Loucy (cell line): ENCODE data around the gene ETV5.
"Not testable (repeated sequence)": the region's sequence is repeated elsewhere in the genome, so short reads cannot be mapped to it uniquely, and the experiment has no call there.

Experiments
- H2AFZ ChIP-seq: fragments of 200-600 bp; sonication (generic); 2 replicates; pipeline ENCODE4 v1.6.0; 2016; ENCODE audit warnings: antibody characterized with exemption, mild to moderate bottlenecking, low read length, moderate library complexity
- H3F3A ChIP-seq: fragments of 200-600 bp; 2 replicates; pipeline ENCODE4 v1.6.0; 2016; ENCODE audit warnings: antibody characterized with exemption, low read depth, mild to moderate bottlenecking
- H3K27me3 ChIP-seq: fragments of 200-600 bp; sonication (generic); 2 replicates; pipeline ENCODE4 v1.6.1; 2014; ENCODE audit warnings: low read length, mild to moderate bottlenecking; ENCODE audit not compliant: insufficient read depth, poor library complexity, severe bottlenecking
- H3K36me3 ChIP-seq: fragments of 200-600 bp; sonication (generic); 2 replicates; pipeline ENCODE4 v1.6.1; 2016; ENCODE audit warnings: low read length; ENCODE audit not compliant: insufficient read depth
- H3K4me1 ChIP-seq: fragments of 200-600 bp; sonication (generic); 2 replicates; pipeline ENCODE4 v1.5.1; 2014; ENCODE audit warnings: low read length, mild to moderate bottlenecking; ENCODE audit not compliant: insufficient read depth, poor library complexity, severe bottlenecking
- H3K4me2 ChIP-seq: fragments of 200-600 bp; sonication (generic); 2 replicates; pipeline ENCODE4 v1.6.0; 2014; ENCODE audit warnings: antibody characterized with exemption, low read length, low read depth, mild to moderate bottlenecking; ENCODE audit not compliant: poor library complexity, severe bottlenecking
- H3K4me3 ChIP-seq: fragments of 200-600 bp; sonication (generic); 2 replicates; pipeline ENCODE4 v1.5.1; 2014; ENCODE audit warnings: low read length, mild to moderate bottlenecking, mixed read lengths; ENCODE audit not compliant: poor library complexity, severe bottlenecking
- H3K79me2 ChIP-seq: fragments of 200-600 bp; sonication (generic); 2 replicates; pipeline ENCODE4 v1.6.1; 2014; ENCODE audit warnings: low read length; ENCODE audit not compliant: insufficient read depth
- H3K9ac ChIP-seq: fragments of 200-600 bp; sonication (generic); 2 replicates; pipeline ENCODE4 v1.6.0; 2014; ENCODE audit warnings: mild to moderate bottlenecking, low read depth, low read length, moderate library complexity; ENCODE audit not compliant: poor library complexity, severe bottlenecking
- H3K9me2 ChIP-seq: fragments of 200-600 bp; sonication (generic); replicated peaks from 2 replicates; pipeline ENCODE4 v1.6.1; 2016; ENCODE audit warnings: low read depth, low read length, mixed read lengths
- H3K9me3 ChIP-seq: fragments of 200-600 bp; sonication (generic); 2 replicates; pipeline ENCODE4 v1.6.1; 2014; ENCODE audit warnings: mild to moderate bottlenecking, antibody characterized with exemption, low read length, low read depth; ENCODE audit not compliant: insufficient read depth
- H4K20me1 ChIP-seq: fragments of 200-600 bp; sonication (generic); 2 replicates; pipeline ENCODE4 v1.6.0; 2014; ENCODE audit warnings: antibody characterized with exemption, low read length, mild to moderate bottlenecking; ENCODE audit not compliant: insufficient read depth, poor library complexity, severe bottlenecking
- EZH2phosphoT487 ChIP-seq: fragments of 200-600 bp; IDR thresholded peaks from 2 replicates; pipeline ENCODE4 v1.6.1; 2018; ENCODE audit warnings: antibody characterized with exemption, mild to moderate bottlenecking, moderate library complexity, borderline replicate concordance
- TF ChIP-seq, protein P1 (sequence below): fragments of 200-600 bp; sonication (generic); conservative IDR thresholded peaks from 2 replicates; pipeline ENCODE4 v1.5.1; 2014; ENCODE audit warnings: mild to moderate bottlenecking, antibody characterized with exemption, low read length

ETV5 gene

DNA sequence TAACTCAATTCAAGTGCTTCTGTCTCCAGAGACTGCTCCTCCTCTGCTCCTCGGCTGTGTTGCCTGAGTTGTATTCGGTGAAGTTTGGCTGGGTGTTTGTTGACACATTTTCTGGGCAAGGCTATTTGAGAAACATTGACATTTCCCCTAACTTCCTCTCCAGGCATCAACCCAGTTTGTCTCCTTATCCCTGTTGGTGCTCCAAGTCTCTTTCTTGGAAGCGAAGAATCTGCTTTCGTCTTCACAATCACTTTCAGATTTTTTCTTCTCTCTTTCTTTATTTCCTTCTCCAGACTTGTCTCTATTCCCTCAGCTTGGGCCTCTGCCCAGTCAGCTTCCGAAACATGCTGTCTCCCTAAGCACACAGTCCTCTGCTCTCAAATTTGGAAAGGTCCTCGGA lies 84.7 kb downstream of the ETV5 start:
- Histone ChIP-seq H3K4me2 (peak overlapping the region; percentile 52), H3K27me3 (no peaks in the 10 kb centered on the region), H4K20me1 (no peaks in the 10 kb centered on the region), H3K4me1 (peaks cover 46% of the 10 kb centered on the region), H3K9me2 (no peaks in the 10 kb centered on the region), H3K9ac (peak overlapping the region; percentile 49), H3K36me3 (no peaks in the 10 kb centered on the region), H2AFZ (peak overlapping the region; percentile 18; the same call in 1 of the 2 replicates), H3K9me3 (no peaks in the 10 kb centered on the region), H3K79me2 (no peaks in the 10 kb centered on the region), H3F3A (peaks cover 23% of the 10 kb centered on the region), H3K4me3 (peak overlapping the region; percentile 5)
- TF ChIP-seq, protein P1, sequence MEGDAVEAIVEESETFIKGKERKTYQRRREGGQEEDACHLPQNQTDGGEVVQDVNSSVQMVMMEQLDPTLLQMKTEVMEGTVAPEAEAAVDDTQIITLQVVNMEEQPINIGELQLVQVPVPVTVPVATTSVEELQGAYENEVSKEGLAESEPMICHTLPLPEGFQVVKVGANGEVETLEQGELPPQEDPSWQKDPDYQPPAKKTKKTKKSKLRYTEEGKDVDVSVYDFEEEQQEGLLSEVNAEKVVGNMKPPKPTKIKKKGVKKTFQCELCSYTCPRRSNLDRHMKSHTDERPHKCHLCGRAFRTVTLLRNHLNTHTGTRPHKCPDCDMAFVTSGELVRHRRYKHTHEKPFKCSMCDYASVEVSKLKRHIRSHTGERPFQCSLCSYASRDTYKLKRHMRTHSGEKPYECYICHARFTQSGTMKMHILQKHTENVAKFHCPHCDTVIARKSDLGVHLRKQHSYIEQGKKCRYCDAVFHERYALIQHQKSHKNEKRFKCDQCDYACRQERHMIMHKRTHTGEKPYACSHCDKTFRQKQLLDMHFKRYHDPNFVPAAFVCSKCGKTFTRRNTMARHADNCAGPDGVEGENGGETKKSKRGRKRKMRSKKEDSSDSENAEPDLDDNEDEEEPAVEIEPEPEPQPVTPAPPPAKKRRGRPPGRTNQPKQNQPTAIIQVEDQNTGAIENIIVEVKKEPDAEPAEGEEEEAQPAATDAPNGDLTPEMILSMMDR = no peak
- no peak for TF ChIP-seq EZH2phosphoT487

DNA sequence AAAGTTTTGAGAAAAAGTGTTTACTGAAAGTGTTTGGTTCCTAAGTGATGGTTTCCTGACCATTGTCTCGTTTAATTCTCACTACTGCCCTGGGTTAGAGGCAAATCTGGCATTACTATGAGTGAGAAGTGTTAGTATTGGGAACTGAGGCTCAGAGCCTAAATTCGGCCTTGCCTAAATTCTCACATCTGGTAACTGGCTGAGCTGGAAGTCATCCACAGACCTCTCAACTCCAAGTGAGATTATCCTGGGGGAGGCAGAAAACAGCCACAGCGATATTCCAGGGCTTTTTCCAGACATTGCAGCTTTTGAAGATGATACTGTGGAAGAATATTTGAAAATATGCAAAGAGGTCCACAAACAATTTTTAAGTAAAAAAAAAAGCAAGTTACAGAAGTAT lies 86.0 kb downstream of the ETV5 start:
- TF ChIP-seq EZH2phosphoT487 = no peak
- TF ChIP-seq, protein P1 = no peak
- Histone ChIP-seq H3K4me3 (no peak overlapping the region), H3K27me3 (no peaks in the 10 kb centered on the region), H3K79me2 (no peaks in the 10 kb centered on the region), H3K36me3 (no peaks in the 10 kb centered on the region), H2AFZ (no peak overlapping the region), H3K9me2 (no peaks in the 10 kb centered on the region), H3F3A (peaks cover 23% of the 10 kb centered on the region), H3K9me3 (no peaks in the 10 kb centered on the region), H3K4me2 (no peak overlapping the region), H3K9ac (no peak overlapping the region), H3K4me1 (peaks cover 42% of the 10 kb centered on the region), H4K20me1 (no peaks in the 10 kb centered on the region)

DNA sequence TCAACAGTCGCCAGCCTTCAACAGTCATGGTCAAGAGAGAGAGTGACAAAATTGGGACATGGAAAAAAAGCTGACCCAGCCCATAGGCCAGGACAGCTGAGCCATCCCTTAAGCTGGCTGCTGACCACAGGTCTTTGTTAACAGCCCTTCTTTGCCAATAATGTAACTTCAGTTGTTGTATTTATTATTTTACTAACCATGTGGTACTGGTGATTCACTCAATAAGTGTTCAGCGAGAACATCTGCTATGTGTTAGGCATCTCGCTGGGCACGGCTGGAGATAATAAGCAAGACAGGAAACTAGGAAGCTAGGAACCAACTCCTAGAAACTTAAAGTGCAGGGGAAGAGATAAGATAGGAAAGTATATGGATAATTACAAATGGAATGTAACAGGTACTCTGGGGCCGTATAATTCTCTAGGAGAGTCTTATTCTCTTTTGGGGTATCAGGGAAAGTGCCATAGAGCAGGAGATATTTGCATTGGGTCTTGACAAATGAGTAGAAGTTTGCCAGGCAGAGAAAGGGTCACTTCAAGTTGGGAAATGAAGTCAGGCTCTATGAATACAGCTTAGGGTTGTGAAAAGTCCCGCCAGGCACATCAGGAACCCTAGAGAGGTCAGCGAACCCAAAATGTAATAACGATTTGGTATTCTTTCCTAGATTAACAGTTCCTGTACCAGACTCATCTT lies 87.1 kb downstream of the ETV5 start:
- peaks cover 37% of the 10 kb centered on the region for H3K4me1 ChIP-seq
- no peak overlapping the region for H3K4me3 ChIP-seq
- no peaks in the 10 kb centered on the region for H3K79me2 ChIP-seq
- H2AFZ ChIP-seq = no peak overlapping the region
- no peak overlapping the region for H3K9ac ChIP-seq
- no peak for TF ChIP-seq EZH2phosphoT487
- TF ChIP-seq, protein P1 = no peak
- peaks cover 23% of the 10 kb centered on the region for H3F3A ChIP-seq
- no peaks in the 10 kb centered on the region for H3K27me3 ChIP-seq
- H4K20me1 ChIP-seq = no peaks in the 10 kb centered on the region
- H3K9me3 ChIP-seq = peaks cover 2% of the 10 kb centered on the region; the same call in 1 of the 2 replicates
- H3K36me3 ChIP-seq = no peaks in the 10 kb centered on the region
- no peaks in the 10 kb centered on the region for H3K9me2 ChIP-seq
- no peak overlapping the region for H3K4me2 ChIP-seq

DNA sequence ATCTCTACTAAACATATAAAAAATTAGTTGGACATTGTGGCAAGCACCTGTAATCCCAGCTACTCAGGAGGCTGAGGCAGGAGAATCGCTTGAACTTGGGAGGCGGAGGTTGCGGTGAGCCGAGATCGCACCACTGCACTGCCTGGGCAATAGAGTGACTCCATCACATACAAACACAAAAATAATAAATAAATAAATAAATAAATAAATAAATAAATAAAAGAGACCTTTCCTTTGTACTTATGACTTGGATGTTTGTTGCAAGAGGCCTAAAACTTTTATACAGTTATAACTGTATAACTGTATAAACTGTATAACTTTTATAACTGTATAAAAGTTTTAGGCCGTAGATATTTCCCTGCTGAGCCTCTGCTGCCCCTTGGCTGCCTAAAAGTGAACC lies 87.6 kb downstream of the ETV5 start:
- not testable (repeated sequence) for H3K9me3 ChIP-seq, H4K20me1 ChIP-seq, H3K9me2 ChIP-seq, H2AFZ ChIP-seq, H3K9ac ChIP-seq, H3K79me2 ChIP-seq, H3K27me3 ChIP-seq, H3K36me3 ChIP-seq, H3K4me2 ChIP-seq, H3K4me3 ChIP-seq
- Histone ChIP-seq H3F3A (peaks cover 21% of the 10 kb centered on the region), H3K4me1 (peaks cover 33% of the 10 kb centered on the region)

DNA sequence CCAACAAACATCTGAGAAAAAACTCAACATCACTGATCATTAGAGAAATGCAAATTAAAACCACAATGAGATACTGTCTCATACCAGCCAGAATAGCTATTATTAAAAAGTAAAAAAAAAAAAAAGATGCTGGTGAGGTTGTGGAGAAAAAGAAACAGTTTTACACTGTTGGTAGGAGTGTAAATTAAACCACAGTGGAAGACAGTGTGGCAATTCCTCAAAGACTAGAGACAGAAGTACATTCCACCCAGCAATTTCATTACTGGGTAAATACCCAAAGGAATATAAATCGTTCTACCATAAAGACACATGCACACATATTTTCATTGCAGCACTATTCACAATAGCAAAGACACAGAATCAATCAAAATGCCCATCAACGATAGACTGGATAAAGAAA lies 89.6 kb downstream of the ETV5 start:
- not testable (repeated sequence) for H3K27me3 ChIP-seq, H3K36me3 ChIP-seq, H3K9me2 ChIP-seq, H3K79me2 ChIP-seq, H3K4me2 ChIP-seq, H3K4me3 ChIP-seq, H3K9ac ChIP-seq, H3F3A ChIP-seq, H4K20me1 ChIP-seq, H2AFZ ChIP-seq
- Histone ChIP-seq H3K9me3 (peaks cover 13% of the 10 kb centered on the region; the same call in 1 of the 2 replicates), H3K4me1 (peaks cover 15% of the 10 kb centered on the region)
